PC-9 (cell line): ENCODE results near the gene F3.

Experiments
- EZH2 ChIP-seq: fragments of 200-600 bp; sonication (generic); IDR thresholded peaks from 2 replicates; pipeline ENCODE4 v1.8.0; 2017; ENCODE audit warnings: antibody characterized with exemption, low read depth
- TF ChIP-seq, protein P1 (sequence below): fragments of 200-600 bp; sonication (generic); conservative IDR thresholded peaks from 2 replicates; pipeline ENCODE4 v1.6.1; 2017; ENCODE audit warnings: mixed run types, antibody characterized with exemption, mild to moderate bottlenecking, moderate library complexity

DNA sequence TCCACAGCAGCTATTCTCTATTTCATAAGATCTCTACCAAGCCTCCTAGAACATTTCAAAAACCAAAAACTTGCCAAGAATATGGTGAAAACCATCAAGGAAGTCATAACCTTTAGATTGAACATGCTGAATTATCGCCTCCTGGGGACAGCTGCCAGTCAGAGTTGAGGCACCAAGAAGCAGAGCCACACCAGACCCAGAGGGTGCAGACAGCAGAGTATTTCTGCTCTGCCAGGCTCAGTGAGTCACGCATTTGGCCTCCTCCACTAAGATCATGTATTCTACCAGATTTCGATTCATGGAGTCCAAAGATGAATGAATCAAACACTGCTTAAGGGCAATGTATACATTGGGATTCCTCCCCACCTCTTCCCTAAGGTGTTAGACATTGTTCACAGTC lies 2.1 kb downstream of the F3 start:
- TF ChIP-seq, protein P1, sequence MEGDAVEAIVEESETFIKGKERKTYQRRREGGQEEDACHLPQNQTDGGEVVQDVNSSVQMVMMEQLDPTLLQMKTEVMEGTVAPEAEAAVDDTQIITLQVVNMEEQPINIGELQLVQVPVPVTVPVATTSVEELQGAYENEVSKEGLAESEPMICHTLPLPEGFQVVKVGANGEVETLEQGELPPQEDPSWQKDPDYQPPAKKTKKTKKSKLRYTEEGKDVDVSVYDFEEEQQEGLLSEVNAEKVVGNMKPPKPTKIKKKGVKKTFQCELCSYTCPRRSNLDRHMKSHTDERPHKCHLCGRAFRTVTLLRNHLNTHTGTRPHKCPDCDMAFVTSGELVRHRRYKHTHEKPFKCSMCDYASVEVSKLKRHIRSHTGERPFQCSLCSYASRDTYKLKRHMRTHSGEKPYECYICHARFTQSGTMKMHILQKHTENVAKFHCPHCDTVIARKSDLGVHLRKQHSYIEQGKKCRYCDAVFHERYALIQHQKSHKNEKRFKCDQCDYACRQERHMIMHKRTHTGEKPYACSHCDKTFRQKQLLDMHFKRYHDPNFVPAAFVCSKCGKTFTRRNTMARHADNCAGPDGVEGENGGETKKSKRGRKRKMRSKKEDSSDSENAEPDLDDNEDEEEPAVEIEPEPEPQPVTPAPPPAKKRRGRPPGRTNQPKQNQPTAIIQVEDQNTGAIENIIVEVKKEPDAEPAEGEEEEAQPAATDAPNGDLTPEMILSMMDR, result no peak
- TF ChIP-seq EZH2, result no peak
